NCI-H146 treated with DMSO at 0.1 percent for 48 hours (cell line): ENCODE data around the gene FYN.
A peak's percentile ranks its signal among the peaks of the same experiment; 100 is the strongest.

Experiments
- DNase-seq: peaks from one replicate; lab custom pipeline; 2025; ENCODE audit not compliant: unreplicated experiment; lab: John Stamatoyannopoulos, UW

FYN gene

GRCh38 chr6:111667931-111668330, 205.3 kb downstream of the FYN start:
- peak; percentile 19 for DNase-seq

DNA sequence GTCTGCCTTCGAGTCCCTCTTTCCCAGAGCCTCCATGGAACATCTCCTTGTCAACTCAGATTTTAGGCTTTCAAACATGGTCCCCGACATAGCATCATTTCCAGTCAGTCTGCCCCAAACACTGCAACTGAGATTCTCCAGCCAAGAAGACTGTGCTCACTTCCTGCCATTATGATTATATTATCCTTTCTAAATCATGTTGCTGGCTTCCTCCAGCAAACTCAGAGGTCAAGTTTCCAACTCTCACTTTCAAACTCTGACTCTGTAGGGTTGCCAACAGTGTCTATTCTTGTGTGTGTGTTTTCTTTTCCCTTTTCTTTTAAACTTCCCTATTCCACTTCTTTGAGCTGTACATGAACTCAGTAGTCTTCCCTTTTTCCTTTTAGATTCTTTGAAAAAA, 206.4 kb downstream of the FYN start:
- DNase-seq = no peak

DNA sequence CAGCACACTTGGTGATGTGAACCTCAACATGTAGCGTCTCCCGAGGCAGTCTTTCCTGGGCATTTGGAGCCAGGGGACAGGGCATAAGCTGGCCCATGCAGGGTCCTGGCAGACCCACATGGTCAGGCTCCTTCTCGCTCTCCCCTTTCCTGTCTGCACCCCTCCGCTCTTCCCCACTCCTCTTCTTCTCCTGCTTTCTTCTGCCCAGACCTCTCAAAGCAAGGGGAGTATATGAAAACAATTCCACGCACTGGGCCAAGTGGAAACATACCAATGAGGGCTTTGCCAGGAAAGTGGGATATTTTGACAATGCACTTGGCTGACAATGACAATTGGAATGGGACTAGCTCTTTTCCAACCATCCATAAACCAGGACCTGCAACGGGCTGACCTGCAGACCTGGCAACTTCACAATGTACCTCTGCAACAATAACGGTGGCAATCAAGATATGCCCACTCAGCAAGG, 208.7 kb downstream of the FYN start:
- DNase-seq = no peak

DNA sequence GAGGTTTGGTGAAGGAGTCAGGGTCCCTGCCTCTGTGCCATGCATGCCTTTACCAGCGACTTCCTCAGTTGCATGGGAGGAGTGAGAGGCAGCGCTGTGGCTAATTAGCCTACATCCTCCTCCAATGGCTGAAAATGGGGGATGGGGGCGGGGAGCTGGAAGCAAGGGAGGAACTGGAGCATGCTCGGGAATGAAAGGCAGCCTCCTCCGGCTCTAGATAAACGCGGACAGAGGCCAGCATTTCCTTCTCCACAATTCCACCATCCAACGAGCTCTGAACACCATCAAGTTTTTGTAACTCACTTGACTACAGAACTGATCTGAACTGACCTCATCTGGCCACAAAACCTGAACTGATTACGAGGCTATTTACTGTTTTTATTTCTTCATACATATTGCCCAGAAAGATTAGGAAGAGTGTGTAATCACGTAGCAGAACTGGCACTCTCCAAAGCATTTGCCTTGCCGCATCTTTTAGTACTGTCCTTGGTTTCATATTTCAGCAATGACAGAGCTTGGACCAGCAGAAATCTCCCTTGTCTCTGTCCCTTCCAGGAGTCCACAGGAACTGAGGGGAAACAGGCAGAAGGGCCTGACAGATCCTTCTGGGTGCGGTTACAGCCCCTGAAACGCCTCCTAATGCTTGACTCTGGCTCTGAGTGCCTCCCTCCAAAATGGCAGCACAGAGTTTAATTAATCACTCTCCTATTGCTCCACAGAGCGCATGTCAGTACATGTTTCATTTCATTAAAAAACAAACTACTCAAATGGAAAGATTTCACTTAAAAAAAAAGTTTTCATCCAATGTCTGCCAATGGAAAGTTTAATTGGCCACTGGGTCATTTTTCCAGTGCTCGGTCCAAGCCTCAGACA, 209.3 kb downstream of the FYN start:
- DNase-seq = no peak

- no peak for DNase-seq
Measured at GRCh38 chr6:111662794-111663593, 210.3 kb downstream of the FYN start.

DNA sequence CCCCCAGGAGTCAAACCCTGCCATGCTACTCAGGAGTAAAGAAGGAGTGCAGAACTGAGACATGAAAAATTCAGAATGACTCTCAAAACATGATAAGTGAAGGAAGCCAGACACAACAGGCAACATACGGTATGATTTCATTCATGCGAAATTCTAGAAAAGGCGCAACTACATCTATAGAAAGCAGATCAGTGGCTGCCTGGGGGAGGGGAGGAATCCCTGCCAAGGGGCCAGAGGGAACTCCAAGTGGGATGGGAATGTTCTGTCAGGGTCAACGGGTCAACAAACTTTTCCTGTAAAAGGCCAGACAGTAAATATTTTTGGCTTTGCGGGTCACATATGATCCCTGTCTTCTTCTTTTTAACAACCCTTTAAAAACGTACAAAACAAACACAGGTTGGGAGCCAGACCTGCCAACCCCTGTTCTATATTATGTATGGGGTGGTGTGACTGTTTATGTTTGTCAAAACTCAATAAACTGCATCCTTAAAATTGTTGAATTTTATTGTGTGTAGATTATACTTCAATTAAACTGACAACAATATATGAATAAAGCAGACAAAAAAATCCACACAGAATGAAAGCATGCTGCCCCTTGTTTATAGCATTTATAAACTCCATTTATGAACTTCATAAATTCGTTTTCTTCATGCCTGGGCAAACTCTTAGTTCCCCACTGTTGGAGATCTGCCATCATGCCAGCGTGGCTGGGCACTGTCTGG, 211.0 kb downstream of the FYN start:
- no peak for DNase-seq

DNA sequence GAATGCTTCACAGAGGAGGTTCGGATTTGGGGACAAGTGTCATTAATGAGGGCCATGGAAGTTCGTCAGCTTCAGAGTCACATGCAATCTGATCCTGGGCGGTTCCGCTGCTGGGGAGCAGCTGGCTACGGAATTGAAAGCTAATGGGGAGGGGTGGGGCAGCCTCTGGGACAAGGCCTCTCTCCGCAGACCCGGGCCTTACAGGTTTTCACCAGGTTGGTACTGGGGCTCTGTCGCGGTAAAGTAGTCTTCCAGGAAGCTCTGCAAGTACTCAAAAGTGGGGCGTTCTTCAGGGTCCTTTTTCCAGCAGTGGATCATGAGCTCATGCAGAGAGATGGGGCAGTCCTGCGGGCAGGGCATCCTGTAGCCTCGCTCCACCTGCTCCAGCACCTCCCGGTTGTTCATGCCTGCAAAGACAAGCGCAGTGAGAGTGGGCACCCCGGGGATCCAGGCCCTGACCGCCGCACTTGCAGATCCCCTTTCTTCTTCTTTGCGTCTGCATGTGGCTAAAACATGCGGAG, 211.7 kb downstream of the FYN start:
- no peak for DNase-seq

- DNase-seq = no peak
Measured at GRCh38 chr6:111660531-111660930, 212.7 kb downstream of the FYN start.

DNA sequence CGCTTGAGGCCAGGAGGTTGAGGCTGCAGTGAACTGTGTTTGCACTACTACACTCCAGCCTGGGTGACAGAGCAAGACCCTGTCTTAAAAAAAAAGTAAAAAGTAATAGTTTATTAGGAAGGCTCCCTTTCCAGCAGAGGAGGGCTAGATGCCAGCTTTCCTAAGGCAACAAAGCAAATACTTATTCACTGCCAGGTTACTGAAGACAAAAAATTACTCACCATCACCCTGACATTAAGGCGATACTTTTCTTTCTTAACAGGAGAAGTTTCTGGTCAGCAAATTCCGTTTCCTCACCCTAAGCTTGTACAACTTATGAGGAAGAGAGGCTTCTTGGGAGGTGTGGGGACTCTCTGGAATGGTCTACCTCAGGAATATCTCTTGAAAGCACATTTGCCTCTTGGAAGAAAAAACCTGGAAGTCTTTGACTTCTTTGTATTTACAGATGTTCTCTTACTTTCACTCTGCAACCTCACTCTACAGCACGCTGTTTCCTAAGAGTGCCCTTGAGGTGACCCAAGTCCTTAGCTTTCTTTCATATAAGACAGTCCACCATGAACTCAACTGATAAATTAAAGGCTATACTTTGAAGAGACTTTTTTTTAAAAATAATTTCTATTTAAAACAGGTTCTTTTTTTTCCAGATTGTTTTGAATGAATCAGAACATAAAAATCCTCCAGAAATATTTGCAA, 214.6 kb downstream of the FYN start:
- no peak for DNase-seq

- DNase-seq = no peak
Measured at GRCh38 chr6:111657146-111657545, 216.1 kb downstream of the FYN start.

GRCh38 chr6:111653979-111654378, 219.3 kb downstream of the FYN start:
- DNase-seq = peak; percentile 5

- DNase-seq = no peak
Measured at GRCh38 chr6:111653434-111653833, 219.8 kb downstream of the FYN start.

DNA sequence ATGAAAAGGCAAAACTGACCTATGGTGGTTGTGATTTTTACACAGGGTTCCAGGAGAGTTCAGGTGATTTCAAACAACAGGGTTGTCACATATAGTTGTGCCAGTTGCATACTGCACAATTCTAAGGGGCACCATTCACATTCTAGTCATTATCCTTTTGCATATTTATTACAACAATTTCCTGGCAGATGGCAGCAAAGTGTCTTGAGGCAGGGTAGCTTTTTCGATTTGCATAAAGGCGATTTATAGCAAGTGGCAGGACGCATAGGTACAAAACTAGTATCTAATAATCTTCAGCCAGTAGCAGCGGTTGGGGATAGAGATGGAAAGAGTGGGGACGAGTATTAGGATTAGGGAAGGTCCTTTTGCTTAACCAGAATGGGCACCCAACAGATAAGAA, 221.1 kb downstream of the FYN start:
- DNase-seq = no peak

GRCh38 chr6:111651185-111652034, 221.8 kb downstream of the FYN start:
- DNase-seq = no peak

GRCh38 chr6:111650049-111650448, 223.2 kb downstream of the FYN start:
- DNase-seq = no peak

- DNase-seq = no peak
Measured at GRCh38 chr6:111648100-111648499, 225.2 kb downstream of the FYN start.

DNA sequence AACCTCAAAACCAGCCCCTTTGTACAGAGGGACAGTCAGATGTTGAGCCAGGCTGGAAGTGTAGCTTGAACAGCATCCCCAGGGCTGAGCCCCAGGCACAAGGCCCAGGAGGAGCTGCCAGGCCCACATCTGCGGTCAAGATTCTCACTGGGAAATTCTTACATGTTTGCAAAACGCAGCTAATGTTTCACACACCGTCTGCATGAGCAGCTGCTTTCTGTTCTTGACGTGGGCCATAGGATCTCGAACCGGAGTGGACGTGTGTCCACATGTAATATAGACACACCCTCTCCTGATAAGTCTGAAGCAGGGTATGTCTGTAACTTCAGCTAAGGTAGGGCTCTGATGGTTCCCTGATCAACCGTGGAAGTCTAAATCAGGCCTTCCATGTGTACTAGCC, 226.3 kb downstream of the FYN start:
- DNase-seq = no peak

DNA sequence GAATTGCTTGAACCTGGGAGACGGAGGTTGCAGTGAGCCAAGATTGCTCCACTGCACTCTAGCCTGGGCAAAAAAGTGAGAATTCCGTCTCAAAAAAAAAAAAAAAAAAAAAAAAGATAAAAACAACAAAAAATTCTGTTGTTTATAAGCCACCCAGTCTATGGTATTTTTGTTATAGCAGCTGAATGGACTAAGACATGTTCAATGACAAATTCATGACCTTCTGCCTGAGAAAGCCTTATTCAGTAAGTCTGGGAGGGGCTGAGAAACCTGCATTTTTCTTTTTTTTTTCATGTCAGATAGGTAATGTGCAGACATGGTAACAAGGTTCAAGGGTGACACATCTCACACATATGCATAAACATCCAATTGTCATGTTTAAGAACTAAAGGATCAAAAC, 227.2 kb downstream of the FYN start:
- no peak for DNase-seq

- no peak for DNase-seq
Measured at GRCh38 chr6:111644893-111645430, 228.3 kb downstream of the FYN start.
